ENCODE results near the gene PRKAG2. TPM values are rescaled to one million over a fixed set of nuclear protein-coding genes. Genes with fewer than 3 reads are reported as not detected.

The PRKAG2 gene
- total RNA-seq, 4 donors from 2014 or later = 25.1 to 57.8 (median 46.7) TPM

DNA sequence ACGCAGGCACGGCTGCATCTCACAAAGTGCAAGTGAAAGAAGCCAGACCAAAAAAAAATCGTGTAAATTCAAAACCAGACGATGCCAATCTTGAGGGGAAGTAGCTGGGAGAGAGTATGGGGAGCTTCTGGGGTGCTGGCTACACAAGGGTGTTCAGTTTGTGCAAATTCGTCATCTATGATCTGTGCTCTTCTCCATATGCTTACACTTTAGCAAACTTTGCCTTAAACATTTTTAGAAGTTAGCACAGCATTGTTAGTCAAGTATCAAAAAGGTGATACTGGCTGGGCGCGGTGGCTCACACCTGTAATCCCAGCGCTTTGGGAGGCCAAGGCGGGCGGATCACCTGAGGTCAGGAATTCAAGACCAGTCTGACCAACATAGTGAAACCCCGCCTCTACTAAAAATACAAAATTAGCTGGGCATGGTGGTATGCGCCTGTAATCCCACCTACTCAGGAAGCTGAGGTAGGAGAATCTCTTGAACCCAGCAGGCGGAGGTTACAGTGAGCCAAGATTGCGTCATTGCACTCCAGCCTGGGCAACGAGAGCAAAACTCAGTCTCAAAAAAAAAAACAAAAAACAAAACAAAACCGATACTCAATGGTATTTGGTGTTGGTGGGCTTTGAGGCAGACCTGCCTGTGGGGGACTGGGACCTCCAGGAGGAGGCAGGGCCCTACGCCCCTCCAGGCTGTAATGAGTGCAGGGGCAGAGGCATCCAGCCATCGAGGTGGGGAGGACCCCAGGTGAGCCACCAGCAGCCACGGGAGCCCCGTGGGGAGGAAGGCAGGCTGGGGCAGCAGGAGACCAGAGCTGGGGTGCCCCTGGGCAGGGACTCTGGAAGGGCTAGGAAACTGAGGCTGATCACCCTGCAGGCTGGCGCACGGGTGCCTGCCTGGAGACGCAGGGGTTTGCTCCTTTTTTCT lies 150.0 kb downstream of the PRKAG2 start:
- no peak for DNase-seq
- TF ChIP-seq POLR2AphosphoS5 (IDR thresholded peaks at IDR 0.05) (no peak), POLR2A (IDR thresholded peaks at IDR 0.05) (no peak), EP300 (IDR thresholded peaks at IDR 0.05; ENCODE audit: low read depth) (no peak)
- H3K9me3 ChIP-seq = no peaks in the 10 kb centered on the region
- H3K4me3 ChIP-seq = no peak overlapping the region
- H3K27me3 ChIP-seq = no peaks in the 10 kb centered on the region
- H3K36me3 ChIP-seq = no peaks in the 10 kb centered on the region
- intact Hi-C loops (cut with DNase I; ENCODE audit: low total_unique reads) (no loop called here), in situ Hi-C loops (cut with MboI; ENCODE audit: low pct_ligation_motif_present in 1 of 4, low pct_unique_long_range_greater_than_20kb in 1 of 4, low sequenced_read_pairs in 3 of 4) (loop anchor here in 2 of 4 donors (25.0 kb wide), 2 partner anchors 90 to 265 kb away; no protein-coding TSS in a partner anchor)
- 79 to 90% methylated on average over 8 to 23 of the region's 23 CpGs for WGBS, 2 donors (ENCODE audit: low coverage in 1 of 2)
- H3K4me1 ChIP-seq = peaks cover 10 to 12% (median 11%) of the 10 kb centered on the region in 4 donors
- peak overlapping the region in 3 of 4 donors; percentile 36 to 65 (median 40) for H3K27ac ChIP-seq

DNA sequence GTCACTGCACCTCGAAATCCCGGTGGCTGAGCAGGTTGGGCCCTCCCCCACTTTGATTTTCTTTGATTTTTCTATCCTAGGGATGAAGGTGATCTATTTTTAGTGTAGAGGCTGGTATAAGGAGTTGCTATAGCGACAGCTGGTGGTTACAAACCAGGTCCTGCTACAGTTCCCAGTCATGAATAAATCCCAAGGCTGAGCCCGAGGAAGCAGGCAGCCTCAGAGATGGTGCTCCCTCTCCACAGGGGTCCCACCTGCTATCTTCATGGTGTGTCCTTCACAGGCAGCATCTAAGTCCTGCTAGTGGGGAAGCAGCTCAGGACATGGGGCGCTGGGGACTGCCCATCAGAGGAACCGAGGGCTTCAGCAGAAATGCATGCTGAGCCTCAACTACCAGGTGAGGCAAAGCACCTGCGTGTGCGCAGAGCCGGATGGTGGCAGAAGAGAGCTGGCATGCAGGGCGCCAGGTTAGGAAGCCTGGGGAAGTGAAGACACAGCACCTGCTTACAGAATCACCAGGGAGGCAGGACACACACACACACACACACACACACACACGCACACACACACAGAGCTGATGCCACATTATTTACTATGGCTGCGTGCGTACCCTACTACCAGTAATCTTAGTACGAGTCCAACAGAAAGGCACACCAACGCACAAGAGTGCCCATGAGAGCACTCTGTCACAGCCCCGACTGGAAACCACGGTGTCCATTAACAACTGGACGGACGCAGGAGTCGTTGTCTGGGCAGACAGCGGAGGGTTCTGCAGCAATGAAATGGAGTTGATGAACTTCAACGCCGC lies 150.9 kb downstream of the PRKAG2 start:
- H3K27me3 ChIP-seq = no peaks in the 10 kb centered on the region
- in situ Hi-C loops (cut with MboI; ENCODE audit: low pct_ligation_motif_present in 1 of 4, low pct_unique_long_range_greater_than_20kb in 1 of 4, low sequenced_read_pairs in 3 of 4) = loop anchor here in 2 of 4 donors (25.0 kb wide), 2 partner anchors 89 to 264 kb away; no protein-coding TSS in a partner anchor
- 80 to 85% methylated on average over 1 to 23 of the region's 23 CpGs for WGBS, 2 donors (ENCODE audit: low coverage in 1 of 2)

DNA sequence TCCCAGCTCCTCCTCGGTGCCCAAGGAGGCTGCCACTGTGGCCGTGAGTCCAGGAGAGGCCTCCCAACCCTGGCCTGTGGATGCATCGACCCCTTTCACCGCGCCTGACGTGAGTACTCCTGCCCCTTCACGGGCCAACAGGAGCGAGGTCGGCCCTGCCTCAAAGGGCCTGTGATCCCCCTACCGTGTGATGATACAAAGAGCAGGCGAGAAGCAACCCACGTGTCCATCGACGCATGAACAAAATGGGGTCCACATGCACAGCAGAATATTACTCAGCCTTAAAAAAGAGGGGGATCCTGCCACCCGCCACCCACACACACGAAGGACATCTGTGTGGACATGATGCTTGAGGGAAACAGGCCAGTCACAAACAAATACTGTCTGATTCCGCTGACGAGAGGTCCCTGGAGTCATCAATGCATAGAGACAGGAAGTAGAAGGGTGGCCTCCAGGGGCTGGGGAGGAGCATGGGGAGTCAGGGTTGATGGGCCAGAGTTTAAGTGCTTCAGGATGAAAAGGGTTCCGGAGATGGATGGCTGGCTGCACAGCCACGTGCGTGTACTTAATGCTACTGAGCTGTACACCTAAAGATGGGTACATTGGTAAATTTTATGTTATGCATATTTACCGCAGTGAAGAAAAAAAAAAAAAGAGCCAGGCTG lies 151.9 kb downstream of the PRKAG2 start:
- in situ Hi-C loops (cut with MboI; ENCODE audit: low pct_ligation_motif_present in 1 of 4, low pct_unique_long_range_greater_than_20kb in 1 of 4, low sequenced_read_pairs in 3 of 4) = loop anchor here in 2 of 4 donors (25.0 kb wide), 2 partner anchors 88 to 263 kb away; no protein-coding TSS in a partner anchor
- Histone ChIP-seq H3K9me3 (no peaks in the 10 kb centered on the region), H3K27ac (no peak overlapping the region), H3K27me3 (no peaks in the 10 kb centered on the region), H3K4me1 (peaks cover 11 to 16% (median 12%) of the 10 kb centered on the region in 4 donors), H3K4me3 (no peak overlapping the region), H3K36me3 (no peaks in the 10 kb centered on the region)
- intact Hi-C loops (cut with DNase I; ENCODE audit: low total_unique reads) = no loop called here
- 82 to 89% methylated on average over 8 to 22 of the region's 22 CpGs for WGBS, 2 donors (ENCODE audit: low coverage in 1 of 2)
- TF ChIP-seq, protein P1, sequence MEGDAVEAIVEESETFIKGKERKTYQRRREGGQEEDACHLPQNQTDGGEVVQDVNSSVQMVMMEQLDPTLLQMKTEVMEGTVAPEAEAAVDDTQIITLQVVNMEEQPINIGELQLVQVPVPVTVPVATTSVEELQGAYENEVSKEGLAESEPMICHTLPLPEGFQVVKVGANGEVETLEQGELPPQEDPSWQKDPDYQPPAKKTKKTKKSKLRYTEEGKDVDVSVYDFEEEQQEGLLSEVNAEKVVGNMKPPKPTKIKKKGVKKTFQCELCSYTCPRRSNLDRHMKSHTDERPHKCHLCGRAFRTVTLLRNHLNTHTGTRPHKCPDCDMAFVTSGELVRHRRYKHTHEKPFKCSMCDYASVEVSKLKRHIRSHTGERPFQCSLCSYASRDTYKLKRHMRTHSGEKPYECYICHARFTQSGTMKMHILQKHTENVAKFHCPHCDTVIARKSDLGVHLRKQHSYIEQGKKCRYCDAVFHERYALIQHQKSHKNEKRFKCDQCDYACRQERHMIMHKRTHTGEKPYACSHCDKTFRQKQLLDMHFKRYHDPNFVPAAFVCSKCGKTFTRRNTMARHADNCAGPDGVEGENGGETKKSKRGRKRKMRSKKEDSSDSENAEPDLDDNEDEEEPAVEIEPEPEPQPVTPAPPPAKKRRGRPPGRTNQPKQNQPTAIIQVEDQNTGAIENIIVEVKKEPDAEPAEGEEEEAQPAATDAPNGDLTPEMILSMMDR (IDR thresholded peaks at IDR 0.05) = no peak
- no peak for TF ChIP-seq POLR2AphosphoS5 (IDR thresholded peaks at IDR 0.05)
- TF ChIP-seq EP300 (IDR thresholded peaks at IDR 0.05; ENCODE audit: low read depth) = no peak
- TF ChIP-seq POLR2A (IDR thresholded peaks at IDR 0.05) = no peak
- no peak for DNase-seq

More for the DNA sequence above, 150.9 kb downstream of the PRKAG2 start:
- Histone ChIP-seq H3K4me3 (no peak overlapping the region), H3K27ac (no peak overlapping the region), H3K4me1 (peaks cover 11 to 15% (median 12%) of the 10 kb centered on the region in 4 donors), H3K9me3 (no peaks in the 10 kb centered on the region), H3K36me3 (no peaks in the 10 kb centered on the region)
- no peak for DNase-seq
- intact Hi-C loops (cut with DNase I; ENCODE audit: low total_unique reads) = no loop called here
- TF ChIP-seq POLR2A (IDR thresholded peaks at IDR 0.05) (no peak), POLR2AphosphoS5 (IDR thresholded peaks at IDR 0.05) (no peak), EP300 (IDR thresholded peaks at IDR 0.05; ENCODE audit: low read depth) (no peak)
- TF ChIP-seq, protein P1 (IDR thresholded peaks at IDR 0.05) = no peak

DNA sequence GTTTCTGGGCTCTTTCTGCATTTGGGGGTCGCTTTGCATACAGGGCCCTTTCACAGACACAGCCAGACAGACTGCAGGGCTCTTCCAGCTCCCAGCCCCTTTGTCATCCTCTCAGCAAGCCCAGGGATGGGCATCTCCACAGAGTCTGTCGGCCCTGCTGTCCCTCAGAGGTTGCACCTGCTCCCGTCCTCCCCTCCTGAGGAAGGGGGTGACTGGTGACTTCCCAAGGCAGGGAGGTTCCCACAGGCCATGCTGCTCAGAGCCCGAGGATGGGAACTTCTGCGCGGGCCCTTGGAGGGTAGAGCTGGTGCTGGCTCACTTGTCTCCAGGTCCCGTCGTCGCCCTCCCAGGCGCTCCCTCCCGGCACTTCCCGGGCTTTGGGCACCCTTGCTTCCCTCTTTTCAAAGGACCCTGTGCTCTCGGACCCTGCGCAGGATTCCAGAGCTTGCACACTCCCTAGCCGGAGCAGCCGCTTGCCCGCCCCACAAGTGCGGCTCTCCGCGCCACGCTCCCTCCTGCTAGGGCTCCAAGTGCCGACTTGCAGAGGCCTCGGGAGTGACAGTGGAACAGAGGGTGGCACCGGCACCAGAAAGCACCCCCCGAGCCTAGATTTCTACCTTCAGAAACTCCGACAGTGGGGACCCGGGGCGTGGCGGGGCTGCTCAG lies 152.5 kb downstream of the PRKAG2 start:
- WGBS, 2 donors (ENCODE audit: low coverage in 1 of 2) = 96 to 100% methylated on average over 1 to 23 of the region's 29 CpGs
- TF ChIP-seq EP300 (IDR thresholded peaks at IDR 0.05; ENCODE audit: low read depth) = no peak
- TF ChIP-seq, protein P1 (IDR thresholded peaks at IDR 0.05) = no peak
- no peak for TF ChIP-seq POLR2AphosphoS5 (IDR thresholded peaks at IDR 0.05)
- TF ChIP-seq POLR2A (IDR thresholded peaks at IDR 0.05) = no peak
- no peaks in the 10 kb centered on the region for H3K36me3 ChIP-seq
- no peaks in the 10 kb centered on the region for H3K9me3 ChIP-seq
- in situ Hi-C loops (cut with MboI; ENCODE audit: low pct_ligation_motif_present in 1 of 4, low pct_unique_long_range_greater_than_20kb in 1 of 4, low sequenced_read_pairs in 3 of 4) = no loop called here
- H3K4me3 ChIP-seq = no peak overlapping the region
- intact Hi-C loops (cut with DNase I; ENCODE audit: low total_unique reads) = no loop called here
- H3K4me1 ChIP-seq = peaks cover 11 to 16% (median 12%) of the 10 kb centered on the region in 4 donors
- no peaks in the 10 kb centered on the region for H3K27me3 ChIP-seq
- no peak overlapping the region for H3K27ac ChIP-seq
- DNase-seq = no peak

Measured in transverse colon (tissue), 4 donors.